GM10266 (cell line): ENCODE measurements around the gene RIMBP2.

Experiments
- DNase-seq: peaks from one replicate; pipeline ENCODE4 v3.0.0; 2012; ENCODE audit errors: extremely low spot score
- CTCF ChIP-seq: IDR thresholded peaks from 2 replicates; pipeline ENCODE4 v1.5.1; 2012; ENCODE audit warnings: mild to moderate bottlenecking, low read depth; ENCODE audit not compliant: control insufficient read depth, insufficient read depth; ENCODE audit errors: missing control alignments

RIMBP2 gene

GRCh38 chr12:130674676-130675075 is 41.4 kb downstream of the RIMBP2 start:
- DNase-seq, result no peak
- no peak for TF ChIP-seq CTCF

- no peak for DNase-seq
- TF ChIP-seq CTCF, result no peak
Observed at GRCh38 chr12:130673036-130673705, 42.9 kb downstream of the RIMBP2 start.

GRCh38 chr12:130672089-130672820 is 43.8 kb downstream of the RIMBP2 start:
- TF ChIP-seq CTCF, result no peak

GRCh38 chr12:130671556-130671955 is 44.5 kb downstream of the RIMBP2 start:
- no peak for TF ChIP-seq CTCF
- no peak for DNase-seq

More at GRCh38 chr12:130672089-130672820, 43.8 kb downstream of the RIMBP2 start:
- DNase-seq, result no peak

GRCh38 chr12:130669797-130670196 is 46.3 kb downstream of the RIMBP2 start:
- no peak for TF ChIP-seq CTCF
- DNase-seq, result no peak

GRCh38 chr12:130669205-130669557 is 46.9 kb downstream of the RIMBP2 start:
- TF ChIP-seq CTCF, result no peak
- no peak for DNase-seq
